Stimulated activated CD4-positive, alpha-beta T cell treated with anti-CD3 and anti-CD28 coated beads, TNF-alpha, amount 100 ng/mL, for 48 hours (primary cell): ENCODE measurements around the gene GALNT15.

Experiments
- DNase-seq, 3 donors: peaks; one replicate each; pipeline ENCODE4 v3.0.0-alpha.2; 2020; ENCODE audit warnings: low read depth in 3 of 3

Gene GALNT15

DNA sequence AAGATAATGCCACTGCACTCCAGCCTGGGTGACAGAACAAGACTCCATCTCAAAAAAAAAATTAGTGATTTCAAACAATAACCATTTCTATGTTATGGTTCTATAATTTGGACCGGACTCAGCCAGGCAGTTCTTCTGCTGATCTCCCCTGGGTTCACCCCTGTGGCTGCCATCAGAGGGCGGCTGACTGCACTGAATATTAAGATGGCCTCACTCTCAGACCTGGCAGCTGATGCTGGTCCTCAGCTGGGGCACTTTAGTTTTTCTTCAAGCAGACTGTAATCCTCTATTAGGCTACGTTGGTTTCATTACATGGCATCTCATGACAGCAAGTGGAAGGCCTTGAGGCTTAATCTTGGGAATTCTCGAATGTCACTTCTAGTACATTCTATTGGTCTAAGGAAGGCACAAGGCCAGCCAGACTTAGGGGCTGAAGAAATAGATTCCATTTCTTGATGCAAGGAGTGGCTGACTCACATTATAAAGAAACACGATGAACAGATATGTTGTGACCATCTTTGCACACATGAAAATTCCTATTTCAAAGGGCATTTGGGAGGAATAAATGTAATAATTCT, 12.8 kb downstream of the GALNT15 start:
- no peak for DNase-seq

DNA sequence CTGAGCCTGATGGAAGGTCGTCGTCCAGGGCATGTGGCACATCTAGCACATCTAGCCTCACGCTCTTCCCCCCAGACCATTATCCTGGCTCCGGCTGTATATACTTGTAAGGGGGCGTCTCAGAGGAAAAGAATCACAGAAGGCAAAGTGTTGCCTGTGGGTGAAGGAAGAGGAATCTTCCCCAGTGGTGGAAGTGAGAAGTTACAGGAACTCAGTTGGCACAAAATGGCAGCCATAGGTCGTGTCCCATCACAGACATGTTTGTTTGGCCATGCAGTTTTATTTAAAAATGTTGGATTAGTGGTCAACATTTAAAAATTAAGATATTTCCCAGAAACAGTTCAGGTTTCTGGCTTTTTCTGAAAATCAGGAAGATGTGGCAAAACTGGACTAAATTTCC, 13.6 kb downstream of the GALNT15 start:
- DNase-seq: no peak

DNA sequence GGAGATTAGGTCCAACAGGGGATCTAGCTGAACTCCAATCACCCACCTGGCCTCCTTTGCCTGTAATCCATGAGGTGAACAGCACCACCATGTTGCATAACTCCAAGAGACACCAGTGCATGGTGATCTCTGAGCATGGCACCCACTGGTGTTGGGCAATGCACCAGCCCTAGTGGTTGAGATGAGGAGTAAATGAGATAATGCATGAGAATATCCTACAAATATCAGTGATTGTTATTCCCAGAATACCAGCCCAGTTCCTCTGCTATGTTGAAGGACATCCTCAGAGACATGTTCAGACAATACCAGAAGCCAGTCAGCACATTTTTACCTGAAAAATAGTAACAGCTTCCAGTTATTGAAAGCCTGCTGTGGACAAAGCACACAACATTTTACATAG, 14.7 kb downstream of the GALNT15 start:
- DNase-seq: no peak

DNA sequence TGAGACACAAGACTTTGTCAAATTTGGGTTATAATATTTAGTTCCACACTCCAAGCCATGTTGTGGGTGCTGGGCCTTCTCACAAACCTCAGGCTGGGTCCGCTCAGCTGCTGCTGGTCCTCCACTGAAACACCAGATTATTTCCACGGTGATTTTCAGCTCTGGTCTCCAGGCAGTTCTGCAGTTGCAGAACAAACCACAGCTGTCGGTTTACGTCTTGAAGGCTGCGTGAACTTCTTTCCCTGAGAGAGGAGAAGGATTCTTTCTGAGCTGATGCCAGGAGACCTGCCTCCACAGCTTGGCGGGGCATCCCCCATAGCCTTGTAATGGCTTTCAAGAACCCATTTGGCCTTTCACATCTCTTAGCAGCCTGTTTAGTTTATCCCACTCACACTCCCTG, 16.2 kb downstream of the GALNT15 start:
- DNase-seq: no peak

DNA sequence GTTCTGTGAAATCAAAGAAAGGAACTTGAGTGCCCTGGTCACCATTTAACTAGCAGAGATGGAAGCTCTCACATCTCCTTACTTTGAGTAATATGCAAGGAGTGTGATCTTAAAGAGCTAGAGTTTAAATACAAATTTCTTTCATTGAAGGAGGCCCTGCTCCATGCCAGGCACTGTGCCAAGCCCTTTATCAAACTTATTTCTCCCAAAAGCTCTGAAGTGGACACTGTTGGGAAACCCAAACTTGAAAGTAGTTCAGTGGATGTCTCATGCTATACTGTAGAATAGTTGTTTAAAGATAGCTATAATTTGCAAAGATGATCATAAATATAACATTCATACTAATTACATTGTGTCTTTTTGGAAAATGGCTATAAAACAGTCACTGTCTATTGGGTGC, 17.1 kb downstream of the GALNT15 start:
- no peak for DNase-seq

DNA sequence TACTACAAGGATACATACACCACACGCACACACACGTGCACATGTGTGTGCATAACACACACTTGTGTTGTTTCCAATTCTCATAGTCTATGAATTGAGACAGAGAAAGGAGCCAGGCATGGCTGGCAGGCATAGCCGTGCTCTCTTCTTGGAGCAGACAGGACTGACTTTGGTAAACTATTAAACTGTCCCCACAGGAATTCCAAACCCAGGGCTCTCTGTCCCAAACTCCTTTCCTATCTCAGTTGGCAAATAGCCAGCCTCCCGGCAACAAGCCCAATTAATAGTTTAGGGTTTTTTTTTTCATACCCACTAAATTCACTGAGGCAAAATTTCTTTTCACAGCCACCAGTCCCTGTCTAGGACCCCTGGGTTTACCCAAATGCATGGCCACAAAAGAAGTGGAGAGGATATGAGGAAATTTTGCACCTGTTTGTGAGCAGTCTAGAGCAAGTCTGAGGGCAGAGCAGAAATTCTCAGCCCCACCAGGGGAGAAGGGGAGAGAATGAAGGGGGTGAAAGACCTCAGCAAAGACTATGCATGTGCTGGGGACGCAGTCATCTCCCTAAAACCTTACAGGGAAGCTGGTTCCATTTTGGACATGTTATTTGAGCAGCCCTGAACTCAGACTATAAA, 17.8 kb downstream of the GALNT15 start:
- no peak for DNase-seq

DNA sequence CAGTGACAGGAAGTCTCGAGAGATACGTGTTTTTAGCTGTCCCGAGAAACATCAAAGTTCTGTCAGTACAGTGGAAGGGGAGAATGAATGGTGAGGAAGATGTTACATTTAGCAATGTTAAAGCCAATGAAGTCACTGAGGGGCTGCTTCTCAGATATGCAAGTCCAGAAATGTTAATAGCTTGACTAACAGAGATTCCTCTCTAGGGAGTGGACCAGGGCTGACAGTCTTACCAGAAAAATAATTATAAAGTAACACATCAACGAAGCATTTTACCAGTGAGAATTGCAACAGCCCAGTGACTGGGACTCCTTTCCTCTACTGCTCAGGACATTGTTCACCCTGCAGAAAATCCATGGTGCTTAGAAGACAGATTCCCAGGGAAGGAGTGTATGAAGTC, 23.9 kb downstream of the GALNT15 start:
- DNase-seq: no peak

DNA sequence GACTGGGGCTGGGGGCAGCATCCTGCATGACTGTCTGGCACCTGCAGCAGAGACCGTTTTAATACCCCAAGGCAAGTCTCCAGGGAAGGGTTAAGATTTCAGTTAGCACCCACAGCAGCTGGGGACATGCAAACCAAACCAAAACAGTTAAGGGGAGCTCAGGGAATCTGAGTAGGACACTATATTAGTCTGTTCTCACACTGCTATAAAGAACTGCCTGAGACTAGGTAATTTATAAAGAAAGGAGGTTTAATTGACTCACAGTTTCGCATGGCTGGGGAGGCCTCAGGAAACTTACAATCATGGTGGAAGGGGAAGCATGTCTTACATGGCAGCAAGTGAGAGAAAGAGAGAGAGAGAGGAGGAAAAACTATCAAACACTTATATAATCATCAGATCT, 25.3 kb downstream of the GALNT15 start:
- DNase-seq: no peak

DNA sequence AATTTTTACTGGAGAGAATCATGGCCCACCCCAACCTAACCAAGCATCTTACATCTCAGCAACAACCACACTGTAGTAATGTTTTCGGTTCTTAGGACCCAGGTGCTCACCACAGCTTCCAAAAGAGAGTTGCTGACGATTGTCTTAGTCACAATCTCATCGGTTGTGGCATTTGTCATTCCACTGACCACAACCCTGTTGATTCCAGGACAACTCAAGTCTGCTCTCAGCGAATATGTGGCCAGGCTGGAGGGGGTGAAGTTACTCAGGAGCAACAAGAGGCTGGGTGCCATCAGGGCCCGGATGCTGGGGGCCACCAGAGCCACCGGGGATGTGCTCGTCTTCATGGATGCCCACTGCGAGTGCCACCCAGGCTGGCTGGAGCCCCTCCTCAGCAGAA, 25.9 kb downstream of the GALNT15 start:
- peak in 2 of 3 donors; percentile 16 to 20 for DNase-seq

DNA sequence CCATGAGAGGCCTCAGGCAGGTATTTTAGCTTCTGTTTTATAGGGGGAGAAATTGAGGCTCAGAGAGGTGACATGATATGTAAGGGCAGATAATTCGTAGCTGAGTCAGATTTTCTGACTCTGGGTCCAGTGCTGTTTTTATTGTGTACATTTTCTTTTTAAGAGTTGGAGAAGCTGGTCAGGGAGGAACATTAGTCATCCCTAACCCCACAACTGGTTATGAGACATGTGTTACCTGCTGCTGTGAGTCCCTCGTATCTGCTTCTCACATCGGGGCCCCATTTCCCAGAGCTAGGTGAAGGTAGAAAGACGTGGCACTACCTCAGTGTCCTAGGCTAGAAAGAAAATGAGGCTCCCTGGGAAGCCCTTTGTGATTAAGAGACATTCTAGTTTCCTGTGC, 28.6 kb downstream of the GALNT15 start:
- DNase-seq: peak in 2 of 3 donors; percentile 15 to 22

DNA sequence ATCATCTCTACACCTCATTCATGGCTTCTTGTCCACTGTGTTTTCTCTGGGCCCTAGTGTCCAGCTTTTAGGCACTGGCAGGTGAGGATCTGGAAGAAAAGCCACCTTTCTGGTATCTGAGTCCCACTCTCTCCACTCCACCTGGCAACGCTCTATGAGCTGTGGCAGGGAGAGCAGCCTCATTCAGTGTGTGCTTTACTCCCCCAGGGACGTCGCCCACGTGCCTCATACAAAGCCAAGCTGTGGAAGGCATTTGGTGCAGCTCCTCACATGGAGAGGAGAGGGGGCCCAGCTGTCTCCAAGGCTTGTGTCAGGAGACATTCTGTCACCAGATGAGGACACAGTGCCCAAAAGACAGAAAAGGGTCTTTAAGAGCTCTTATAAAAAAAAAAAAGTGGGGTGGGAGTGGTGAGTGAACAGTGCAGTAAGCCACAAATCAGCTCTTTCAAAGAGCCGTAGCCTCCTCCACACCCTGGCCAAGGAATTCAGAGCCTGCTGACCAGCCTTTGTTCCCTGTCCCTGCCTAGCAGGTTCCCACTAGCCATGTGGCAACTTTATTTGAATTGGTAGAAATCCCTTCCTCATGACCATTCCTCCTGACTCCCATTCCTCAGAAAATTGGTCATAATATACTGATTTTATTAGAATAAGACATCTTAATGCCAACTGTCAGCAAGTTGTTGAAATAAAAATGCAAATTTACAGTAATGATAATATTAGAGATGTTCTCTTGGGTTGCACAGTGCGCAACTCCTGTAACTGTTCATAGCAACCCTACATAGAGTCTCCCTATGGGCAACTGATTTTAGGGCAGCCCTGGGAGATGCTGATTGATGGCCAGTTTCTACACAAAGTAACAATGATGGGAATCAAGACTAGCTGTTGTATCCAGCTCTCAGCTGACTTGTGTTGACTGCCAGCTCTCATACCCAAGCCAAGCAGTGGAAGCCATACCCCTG, 29.5 kb downstream of the GALNT15 start:
- DNase-seq: no peak

DNA sequence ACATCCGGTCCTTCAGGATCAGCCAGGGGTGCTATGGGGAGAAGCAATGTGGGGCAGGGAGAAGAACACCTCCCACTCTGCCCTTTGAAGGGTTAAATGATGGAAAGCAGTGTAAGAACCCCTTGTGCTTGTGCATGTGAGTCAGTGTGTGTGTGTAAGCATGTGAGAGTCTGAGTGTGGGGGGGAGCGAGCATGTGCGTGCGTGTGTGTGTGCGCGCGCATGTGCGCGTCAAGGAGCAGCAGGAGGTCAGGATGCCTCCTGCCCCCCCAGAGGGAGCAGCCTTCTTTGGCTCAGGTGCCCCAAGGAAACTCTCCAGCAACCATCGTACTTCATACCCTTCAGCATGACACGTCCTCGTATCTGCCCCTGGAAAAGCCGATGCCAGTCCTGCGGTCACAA, 30.3 kb downstream of the GALNT15 start:
- DNase-seq: no peak

DNA sequence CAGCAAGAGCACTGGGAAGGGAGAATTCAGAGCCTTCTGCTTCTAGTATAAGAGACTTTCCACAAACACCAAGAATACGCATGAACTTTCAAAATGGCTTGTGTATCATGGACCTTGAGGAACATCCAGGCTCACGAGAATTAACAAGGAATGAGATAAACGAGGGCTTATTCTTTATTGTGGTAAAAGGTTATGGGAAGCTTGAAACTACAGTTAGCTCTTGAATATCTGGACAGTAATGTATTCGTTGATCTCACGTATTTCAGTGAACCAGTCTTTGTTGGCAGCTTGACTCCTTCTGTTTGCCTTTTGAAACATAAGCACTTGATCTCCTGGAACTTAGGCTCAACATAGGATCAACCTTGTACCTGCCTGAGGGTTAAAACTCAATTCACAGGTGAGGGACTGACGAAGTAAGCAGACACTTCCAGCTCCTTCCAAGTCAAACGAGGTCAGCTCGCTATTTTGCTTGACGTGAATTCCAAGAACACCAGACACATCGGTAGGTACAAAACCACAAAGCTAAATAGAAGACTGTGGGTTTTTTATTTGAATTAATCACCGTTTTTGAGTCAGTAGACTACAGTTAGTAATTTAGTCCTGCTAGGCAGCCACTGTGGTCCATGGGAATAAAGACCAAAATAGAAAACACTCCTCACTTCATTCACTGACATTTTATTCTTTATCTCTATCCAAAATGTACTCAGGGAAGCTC, 30.8 kb downstream of the GALNT15 start:
- no peak for DNase-seq

DNA sequence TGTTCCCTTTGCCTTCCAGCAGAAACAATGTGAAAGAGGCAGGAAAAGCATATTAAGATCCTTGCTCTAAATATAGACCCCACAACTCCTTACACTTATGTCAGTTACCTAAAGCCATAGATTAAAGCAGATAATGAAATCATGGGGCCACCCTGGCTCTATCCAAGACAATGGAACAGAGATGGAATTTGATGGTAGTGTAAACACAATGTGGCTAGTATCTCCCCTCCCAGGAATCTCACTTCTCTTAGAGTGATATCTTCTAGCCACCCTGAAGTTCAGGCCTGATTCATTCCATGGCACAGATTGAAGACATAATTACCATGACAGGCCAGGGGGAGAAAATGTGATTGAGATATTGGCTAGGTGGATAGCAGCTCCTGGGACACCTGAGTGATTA, 32.6 kb downstream of the GALNT15 start:
- DNase-seq: no peak

DNA sequence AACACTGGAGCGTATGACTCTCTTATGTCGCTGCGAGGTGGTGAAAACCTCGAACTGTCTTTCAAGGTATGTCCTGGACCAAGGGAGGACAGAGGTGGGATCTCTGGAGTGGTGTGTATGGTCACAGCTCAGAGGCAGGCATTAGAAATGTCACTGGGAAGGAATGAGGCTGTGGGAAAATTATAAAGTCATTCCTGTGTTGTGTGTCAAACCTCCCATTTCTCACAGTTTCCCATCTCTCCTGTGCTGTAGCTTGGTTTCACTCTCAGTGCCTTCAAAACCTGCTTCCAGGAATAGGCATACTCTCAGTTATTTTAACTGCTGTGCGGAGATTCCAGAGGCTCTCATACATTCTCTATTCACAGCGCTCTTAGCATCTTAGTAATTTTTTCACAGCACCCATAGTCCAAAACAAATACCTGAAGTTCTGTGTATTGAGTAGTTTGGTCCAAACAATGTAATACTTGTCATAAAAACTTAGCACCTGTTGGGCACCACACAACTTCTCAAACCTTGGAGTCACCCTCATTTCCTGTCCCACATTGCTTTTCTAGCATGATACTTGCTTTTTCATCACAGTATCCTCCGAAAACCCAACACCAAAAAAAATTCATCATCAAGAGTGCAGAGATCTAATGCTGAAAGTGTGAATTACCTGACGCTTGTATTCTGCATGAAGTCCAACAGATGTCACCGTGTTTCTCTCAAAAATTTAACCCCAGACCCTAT, 36.9 kb downstream of the GALNT15 start:
- no peak for DNase-seq

DNA sequence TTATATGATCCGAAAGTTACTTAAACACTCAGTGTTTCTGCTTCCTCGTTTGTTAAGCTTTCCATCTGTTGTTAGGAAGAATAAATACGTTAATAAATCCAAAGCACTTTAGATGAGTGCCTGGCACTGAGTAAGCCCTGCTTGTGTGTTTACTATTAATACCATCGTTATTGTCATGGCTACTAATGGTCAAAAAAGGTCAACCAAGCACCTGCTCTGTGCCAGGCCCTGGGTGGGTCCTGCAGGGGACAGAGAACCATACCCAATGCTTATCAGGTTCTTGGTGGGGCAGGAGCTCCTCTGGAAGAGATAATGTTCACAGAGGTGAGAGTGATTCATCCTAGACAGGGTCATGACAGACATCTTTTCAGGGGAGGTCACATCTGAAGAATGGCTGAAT, 39.9 kb downstream of the GALNT15 start:
- DNase-seq: no peak

DNA sequence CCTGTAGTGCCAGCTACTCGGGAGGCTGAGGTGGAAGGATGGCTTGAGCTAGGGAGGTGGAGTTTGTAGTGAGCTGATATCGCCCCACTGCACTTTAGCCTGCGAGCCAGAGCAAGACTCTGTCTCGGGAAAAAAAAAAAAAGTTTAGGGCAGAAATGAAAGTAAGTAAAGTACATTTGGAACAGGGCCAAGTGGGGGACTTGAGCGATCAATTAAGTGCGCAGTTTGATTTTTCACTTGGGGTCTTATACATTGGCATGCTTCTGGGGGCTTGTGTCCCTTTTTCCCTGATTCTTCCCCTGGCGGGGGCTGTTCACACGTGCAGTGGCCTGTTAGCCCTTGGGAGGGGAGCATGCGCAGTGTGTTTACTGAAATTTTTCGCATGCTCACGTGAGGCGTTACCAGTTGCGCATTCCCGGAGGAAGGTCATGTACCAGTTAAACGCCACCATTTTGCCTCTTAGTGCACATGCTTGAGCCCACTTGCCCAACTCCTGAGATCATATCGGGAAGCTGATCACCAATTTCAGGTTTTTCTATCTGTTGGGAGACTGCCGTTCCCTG, 42.0 kb downstream of the GALNT15 start:
- DNase-seq: no peak

DNA sequence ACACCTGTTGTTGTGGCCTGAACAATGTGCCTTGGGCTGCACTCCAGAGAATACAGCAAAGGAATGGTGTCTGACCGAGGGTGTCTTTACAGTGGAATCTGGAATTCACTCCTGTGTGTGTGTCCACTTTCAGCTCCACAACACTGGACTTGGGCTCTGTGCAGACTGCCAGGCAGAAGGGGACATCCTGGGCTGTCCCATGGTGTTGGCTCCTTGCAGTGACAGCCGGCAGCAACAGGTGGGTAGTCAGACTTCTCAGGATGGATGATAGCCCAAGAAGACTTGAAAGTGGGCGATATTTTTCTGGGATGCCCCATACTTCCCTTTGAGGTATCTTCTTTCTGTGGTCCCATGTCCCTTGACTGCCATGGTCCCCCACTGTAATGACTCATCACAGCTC, 45.3 kb downstream of the GALNT15 start:
- DNase-seq: no peak

DNA sequence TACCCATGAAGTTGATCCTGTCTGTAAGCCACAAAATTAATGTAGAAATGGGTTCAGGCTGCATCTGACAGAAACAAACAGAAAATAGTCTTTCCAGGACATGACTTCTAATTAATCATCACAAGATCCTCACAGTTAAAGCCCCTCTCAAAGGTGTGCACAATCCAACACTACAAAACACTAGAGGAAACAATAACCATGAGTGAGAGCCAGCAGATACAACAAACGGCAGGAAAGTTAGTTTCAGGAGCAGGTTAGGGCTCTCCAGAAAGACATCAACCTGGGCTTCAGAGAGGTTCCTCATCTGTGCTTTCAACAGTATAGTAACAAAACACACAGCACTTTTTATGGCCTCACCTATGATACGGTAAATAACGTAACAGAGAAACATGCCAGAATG, 47.5 kb downstream of the GALNT15 start:
- DNase-seq: no peak

DNA sequence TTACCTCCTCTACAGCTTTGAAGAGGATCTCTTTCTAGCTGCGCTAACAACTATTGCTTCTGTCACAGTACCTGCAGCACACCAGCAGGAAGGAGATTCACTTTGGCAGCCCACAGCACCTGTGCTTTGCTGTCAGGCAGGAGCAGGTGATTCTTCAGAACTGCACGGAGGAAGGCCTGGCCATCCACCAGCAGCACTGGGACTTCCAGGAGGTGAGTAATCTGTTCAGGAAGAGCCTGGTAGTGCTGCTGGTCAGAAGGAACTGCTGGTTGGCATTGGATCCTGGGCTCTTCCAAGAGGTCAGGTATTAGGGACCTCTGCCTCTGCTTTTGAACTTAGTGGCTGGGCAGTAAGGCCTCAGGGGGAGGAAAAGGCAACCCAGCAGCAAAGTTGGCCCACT, 48.1 kb downstream of the GALNT15 start:
- DNase-seq: no peak

DNA sequence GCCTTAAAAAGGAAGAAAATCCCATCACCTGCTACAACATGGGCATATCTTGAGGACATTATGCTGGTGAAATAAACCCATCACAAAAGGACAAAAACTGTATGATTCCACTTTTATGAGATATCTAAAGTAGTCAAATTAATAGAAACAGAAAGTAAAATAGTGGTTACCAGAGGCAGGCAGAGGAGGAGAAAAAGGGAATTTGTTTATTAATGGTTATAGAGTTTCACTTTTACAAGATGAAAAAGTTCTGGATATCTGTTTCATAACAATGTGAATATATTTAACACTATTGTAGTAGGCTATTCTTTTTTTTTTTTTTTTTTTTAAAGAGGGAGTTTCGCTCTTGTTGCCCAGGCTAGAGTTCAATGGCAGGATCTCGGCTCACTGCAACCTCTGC, 49.8 kb downstream of the GALNT15 start:
- no peak for DNase-seq
